Panc1 (cell line): ENCODE results near the gene EPHA6.

Experiments
- SIN3A ChIP-seq: IDR thresholded peaks from 2 replicates; pipeline ENCODE4 v1.6.1; 2012; ENCODE audit warnings: low read depth, mild to moderate bottlenecking, low read length, moderate library complexity, borderline replicate concordance; ENCODE audit not compliant: insufficient read depth
- TCF7L2 ChIP-seq: IDR thresholded peaks from 2 replicates; pipeline ENCODE4 v1.6.1; 2011; ENCODE audit warnings: mild to moderate bottlenecking, low read depth, low read length, inconsistent platforms
- TF ChIP-seq, protein P1 (sequence below): fragments of 450-650 bp; IDR thresholded peaks from 2 replicates; pipeline ENCODE4 v1.5.1; 2017; ENCODE audit warnings: mild to moderate bottlenecking

DNA sequence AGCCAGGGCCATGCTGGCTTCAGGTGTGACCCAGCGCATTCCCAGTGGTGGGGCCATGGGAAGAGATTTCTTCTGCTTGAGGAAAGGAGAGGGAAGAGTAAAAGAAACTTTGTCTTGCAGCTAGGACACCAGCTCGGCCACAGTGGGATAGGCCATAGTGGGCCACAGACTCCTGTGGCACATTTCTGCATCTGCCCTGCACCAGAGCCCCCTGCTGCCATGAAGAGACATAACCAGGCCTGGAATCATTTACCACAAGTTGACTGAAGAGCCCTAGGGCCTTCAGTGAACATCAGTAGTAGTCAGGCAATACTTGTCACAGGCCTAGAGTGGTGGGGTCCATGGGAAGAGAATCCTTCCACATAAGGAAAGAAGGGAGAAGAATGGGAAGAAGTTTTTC is 538.8 kb downstream of the EPHA6 start:
- TF ChIP-seq, protein P1, sequence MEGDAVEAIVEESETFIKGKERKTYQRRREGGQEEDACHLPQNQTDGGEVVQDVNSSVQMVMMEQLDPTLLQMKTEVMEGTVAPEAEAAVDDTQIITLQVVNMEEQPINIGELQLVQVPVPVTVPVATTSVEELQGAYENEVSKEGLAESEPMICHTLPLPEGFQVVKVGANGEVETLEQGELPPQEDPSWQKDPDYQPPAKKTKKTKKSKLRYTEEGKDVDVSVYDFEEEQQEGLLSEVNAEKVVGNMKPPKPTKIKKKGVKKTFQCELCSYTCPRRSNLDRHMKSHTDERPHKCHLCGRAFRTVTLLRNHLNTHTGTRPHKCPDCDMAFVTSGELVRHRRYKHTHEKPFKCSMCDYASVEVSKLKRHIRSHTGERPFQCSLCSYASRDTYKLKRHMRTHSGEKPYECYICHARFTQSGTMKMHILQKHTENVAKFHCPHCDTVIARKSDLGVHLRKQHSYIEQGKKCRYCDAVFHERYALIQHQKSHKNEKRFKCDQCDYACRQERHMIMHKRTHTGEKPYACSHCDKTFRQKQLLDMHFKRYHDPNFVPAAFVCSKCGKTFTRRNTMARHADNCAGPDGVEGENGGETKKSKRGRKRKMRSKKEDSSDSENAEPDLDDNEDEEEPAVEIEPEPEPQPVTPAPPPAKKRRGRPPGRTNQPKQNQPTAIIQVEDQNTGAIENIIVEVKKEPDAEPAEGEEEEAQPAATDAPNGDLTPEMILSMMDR: no peak
- no peak for TF ChIP-seq TCF7L2
- TF ChIP-seq SIN3A: no peak
